ENCODE results near the gene TRIM66. TPM values are rescaled to one million over a fixed set of nuclear protein-coding genes. Genes with fewer than 3 reads are reported as not detected.

TRIM66 gene
- total and polyA plus RNA-seq, 10 of the 15 experiments (the other 5 are each of a cell fraction or from before 2014, with no cell fraction given) = 1.7 to 14.5 (median 7.4) TPM

GRCh38 chr11:8693010-8693551 lies 10.6 kb upstream of the TRIM66 start (continued):
- TF ChIP-seq CUX1 (IDR thresholded peaks at IDR 0.05; ENCODE audit: insufficient replicate concordance, low read depth, low read length) (no peak), SUZ12 (IDR thresholded peaks at IDR 0.05; ENCODE audit: unreplicated experiment) (no peak), ZZZ3 (IDR thresholded peaks at IDR 0.05; ENCODE audit: control insufficient read depth, insufficient read length, low read depth) (no peak), ZNF274 (IDR thresholded peaks at IDR 0.05; ENCODE audit: insufficient read depth, insufficient read length) (no peak), ZBED1 (IDR thresholded peaks at IDR 0.05; ENCODE audit: borderline replicate concordance) (no peak), ZNF592 (IDR thresholded peaks at IDR 0.05) (no peak)

Data from GM12878 (cell line).